Stimulated activated CD8-positive, alpha-beta memory T cell treated with anti-CD3 and anti-CD28 coated beads, Interleukin-15, amount 100 ng/mL, for 1 hour (primary cell): ENCODE measurements around the gene PTPN1.
"Not testable (repeated sequence)": the region's sequence is repeated elsewhere in the genome, so short reads cannot be mapped to it uniquely, and the experiment has no call there.

Experiments used
- DNase-seq: peaks from one replicate; pipeline ENCODE4 v3.0.0-alpha.2; 2020; ENCODE audit warnings: low read depth

PTPN1 gene

DNA sequence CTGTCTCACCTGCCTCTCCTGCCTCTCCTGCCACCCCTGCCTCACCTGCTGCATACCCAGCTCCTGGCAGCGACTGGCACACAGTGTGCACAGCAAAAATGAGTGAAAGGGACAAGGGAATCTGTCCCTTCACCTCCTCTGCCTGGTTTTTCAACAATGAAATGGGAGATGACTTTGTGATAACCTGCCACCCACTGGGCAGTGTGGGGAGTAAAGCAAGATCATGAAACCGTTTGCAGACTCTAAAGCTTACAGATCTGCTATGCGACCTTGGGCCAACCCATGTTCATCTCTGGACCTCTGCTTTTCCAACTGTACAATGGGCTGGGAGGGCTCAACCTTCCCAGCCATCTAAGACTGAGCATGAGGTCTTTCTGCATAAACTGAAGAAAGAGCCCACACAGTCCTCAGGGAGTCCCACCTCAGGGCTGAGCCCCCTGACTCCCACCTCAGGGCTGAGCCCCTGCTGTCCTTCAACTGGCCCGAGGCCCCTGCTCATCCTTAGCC lies 100.1 kb downstream of the PTPN1 start:
- DNase-seq = no peak

DNA sequence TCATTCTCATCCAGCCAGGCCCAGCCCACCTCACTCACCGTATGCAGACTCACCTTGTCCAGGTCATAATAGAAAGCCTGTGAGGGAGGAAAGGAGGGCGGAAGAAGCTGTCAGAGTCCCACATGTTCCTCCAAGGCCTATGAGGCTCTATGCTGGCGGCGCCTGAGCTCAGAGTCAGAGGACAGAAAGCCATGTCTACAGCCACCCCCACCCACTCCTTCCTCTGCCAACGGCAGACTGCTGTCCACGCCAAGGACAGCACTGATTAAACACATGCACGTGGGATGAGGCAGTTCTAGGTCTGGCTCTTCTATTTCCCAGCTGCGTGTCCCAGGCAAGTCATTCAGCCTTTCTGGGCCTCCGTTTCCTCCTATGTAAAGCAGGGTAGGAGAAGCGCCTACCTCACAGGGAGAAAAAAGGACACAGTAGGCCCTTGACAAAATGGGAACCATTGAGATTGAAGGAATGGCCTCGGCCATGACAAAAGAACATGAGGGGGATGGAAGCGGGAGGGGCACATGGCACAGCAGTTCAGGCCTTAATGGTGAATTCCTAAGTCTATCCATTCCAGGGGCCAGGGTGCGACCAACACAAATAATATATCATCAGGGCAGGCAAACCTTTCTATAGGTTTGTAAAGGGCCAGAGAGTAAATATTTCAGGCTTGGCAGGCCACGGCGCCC lies 101.1 kb downstream of the PTPN1 start:
- DNase-seq = no peak

DNA sequence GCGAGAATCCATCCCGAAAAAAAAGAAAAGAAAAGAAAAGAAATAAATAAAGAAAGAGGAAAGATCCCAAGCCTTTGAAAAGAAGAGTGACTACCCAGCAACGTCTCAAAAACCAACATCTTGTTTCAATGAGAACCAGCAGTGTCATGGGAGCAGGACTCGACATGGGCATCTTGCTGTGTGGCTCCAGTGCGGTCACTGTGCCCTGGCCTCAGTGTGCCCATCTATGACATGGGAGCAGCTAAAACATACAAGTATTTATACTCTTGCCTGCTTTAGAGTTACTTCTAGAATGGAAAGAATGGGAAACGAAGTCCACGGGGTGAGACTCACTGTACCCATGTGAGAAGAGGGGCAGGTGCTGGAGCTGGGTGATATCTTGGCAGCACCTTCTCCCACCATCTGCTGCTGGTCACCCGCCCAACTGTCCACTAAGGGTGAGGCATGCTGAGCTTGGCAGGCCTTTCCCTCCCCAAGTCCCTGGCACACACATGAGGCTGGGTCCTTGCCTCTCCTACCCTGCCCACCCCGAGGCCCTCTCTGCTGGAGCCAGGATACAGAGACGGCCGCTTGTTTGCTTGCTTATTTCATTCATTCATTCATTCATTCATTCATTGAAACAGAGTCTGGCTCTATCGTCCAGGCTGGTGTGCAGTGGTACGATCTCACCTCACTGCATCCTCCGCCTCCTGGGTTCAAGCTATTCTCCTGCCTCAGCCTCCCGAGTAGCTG lies 103.4 kb downstream of the PTPN1 start:
- DNase-seq = no peak

DNA sequence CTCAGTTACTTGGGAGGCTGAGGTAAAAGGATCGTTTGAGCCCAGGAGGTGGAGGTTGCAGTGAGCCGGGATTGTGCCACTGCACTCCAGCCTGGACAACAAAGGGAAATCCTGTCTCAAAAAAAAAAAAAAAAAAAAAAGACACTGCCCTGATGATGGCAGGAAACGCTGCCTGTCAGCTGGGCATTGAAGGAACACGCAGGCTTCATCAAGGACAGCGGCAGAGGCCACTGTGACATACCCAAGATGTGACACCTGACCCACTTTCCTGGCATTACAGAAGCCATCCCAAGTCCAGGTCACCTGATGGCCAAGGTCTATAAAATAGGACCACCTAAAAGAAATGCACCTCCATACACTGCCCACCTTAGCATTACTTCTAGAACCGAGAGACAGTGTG lies 105.2 kb downstream of the PTPN1 start:
- DNase-seq = no peak

DNA sequence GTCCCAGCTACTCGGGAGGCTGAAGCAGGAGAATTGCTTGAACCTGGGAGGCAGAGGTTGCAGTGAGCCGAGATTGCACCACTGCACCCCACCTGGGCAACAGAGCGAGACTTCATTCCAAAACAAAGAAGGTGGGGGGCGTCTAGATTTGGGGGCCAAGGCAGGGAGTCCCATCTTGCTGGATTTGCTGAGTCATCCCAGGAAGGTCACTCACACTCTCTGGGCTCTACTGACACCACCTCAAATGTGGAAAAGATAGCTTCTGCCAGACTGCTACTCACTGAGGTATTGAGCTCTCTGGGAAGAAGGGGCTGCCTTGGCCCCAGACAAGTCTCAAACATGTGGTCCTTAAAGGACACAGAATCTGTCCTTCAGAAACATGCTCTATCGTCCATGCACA lies 106.8 kb downstream of the PTPN1 start:
- DNase-seq = no peak

DNA sequence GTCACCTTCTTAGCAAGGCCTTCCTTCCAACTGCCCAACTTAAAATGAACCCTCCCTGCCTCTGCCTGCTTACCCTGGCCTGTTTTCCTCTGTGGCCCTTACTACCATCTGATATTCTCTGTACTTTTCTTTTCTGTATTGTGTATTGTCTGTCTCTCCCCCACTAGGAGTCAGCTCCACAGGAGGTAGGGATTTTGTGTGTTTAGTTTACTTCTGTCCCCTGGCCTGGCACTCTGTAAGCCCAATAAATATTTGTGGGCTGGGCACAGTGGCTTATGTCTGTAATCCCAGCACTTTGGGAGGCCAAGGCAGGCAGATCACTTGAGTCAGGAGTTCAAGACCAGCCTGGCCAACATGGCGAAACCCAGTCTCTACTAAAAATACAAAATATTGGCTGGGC lies 108.4 kb downstream of the PTPN1 start:
- no peak for DNase-seq

DNA sequence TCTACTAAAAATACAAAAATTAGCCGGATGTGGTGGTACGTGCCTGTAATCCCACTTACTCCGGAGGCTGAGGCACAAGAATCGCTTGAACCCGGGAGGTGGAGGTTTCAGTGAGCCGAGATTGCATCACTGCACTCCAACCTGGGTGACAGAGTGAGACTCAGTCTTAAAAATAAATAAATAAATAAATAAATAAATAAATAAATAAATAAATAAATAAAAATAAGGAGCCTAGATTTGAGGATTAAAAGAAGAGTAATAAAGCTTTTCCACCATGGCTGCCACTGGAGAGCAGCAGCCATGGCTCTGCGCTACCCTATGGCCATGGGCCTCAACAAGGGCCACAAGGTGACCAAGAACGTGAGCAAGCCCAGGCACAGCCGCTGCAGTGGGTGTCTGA lies 110.3 kb downstream of the PTPN1 start:
- not testable (repeated sequence) for DNase-seq

DNA sequence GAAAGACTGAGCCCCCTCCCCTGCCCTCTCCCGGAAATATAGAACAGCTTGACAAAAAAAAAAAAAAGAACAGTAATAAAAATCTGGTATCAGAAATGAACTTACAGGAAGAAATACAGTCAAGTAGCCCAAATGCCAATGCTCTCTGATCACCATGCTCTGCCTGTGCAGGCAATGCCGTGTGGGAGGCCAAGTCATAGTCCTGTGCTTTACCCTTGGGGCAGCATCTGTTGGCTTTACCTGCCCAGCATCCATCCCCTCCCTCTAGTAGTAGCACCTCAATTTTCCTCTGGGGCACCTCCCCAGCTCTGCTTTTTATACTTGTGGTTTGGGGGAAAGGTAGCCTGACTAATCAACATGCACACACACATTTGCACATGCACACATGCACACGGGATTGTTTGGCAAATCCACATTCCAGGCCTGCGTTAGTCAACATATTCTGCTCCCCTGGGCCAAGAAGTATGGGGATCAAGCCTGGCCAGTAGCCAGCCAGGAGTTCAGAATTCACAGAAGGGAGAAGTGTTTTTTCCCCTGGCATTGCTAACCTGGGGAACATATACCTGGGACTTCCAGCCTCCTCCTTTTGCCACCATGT lies 111.0 kb downstream of the PTPN1 start:
- DNase-seq = no peak

DNA sequence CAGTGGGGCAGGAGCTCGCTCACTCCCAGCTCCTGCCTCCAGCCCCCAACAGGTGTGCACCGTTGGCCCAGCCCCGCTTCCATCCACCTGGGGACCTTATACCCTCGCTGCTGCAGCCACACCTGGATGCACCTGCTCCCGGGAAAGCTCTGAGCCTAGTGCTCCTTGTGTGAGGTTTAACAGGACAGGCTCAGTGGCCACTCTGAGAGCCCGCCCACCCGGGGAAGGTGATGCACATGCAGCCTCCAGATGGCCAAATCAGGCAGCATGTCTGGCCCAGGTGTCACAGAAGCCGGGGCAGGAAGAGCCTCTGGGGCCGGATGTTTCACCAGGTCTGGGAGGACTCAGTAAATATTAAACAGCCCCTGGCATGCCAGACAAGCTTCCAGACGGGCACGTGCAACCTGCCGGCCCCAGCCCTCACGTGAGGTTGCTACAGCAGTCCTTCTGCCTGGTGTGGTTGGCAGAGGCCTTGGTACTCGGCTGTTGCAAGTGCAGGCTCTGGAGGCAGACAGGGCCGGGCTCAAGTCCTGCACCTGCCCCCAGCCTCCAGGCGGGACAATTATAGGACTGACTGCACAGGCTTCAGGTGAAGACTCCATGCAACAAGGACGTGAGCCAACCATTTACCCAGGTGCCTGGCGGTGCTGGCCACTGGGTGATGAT lies 114.3 kb downstream of the PTPN1 start:
- DNase-seq = no peak

DNA sequence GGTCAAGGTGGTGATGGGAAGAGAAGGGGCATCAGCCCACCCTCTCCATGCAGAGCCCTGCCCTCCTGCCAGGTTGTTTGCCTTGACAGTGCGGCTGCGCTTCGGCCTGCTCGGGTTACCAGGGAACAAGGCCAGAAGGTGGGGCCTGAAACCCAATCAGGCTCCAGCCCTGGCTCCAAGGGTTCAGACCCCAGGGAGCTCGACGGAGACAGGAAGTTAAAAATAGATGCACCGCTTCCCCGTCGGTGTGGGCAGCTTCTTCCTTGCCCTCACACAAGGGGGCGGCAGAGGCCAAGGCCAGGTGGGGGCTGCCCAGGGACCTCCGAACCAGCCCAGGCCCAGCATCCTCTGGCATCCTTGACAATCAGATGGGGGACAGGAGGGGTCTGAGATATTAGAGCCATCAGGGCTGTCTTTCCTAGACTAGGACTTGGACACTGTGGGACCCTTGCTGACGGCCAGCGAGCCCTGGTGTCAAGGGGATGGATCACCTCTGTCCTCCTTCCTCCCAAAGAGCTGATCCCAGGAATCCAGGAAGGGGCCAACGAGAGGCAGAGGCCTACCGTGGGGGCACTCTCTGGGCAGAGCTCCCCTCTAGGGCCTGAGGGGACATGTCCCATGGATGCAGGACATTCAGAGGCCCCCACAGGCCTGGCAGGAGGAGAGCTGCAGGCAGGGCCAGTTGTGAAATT lies 115.9 kb downstream of the PTPN1 start:
- DNase-seq = no peak

DNA sequence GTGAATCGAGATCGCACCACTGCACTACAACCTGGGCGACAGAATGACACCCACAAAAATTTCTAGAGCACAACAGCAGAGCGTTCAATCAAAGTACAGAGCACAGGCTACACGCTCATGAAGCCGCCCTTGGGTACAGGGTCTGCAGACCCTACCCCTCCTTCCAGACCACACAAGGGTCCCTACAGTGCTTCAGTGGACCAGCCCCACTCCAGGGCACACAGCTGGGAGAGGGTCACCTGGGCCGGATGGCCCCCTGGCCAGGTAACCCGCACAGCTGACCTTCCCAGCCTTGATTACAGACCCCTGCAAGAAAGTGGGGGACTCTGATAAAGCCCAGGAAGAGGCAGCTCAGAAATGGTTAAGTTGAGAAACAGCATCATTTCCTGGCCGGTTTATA lies 117.6 kb downstream of the PTPN1 start:
- DNase-seq = no peak

DNA sequence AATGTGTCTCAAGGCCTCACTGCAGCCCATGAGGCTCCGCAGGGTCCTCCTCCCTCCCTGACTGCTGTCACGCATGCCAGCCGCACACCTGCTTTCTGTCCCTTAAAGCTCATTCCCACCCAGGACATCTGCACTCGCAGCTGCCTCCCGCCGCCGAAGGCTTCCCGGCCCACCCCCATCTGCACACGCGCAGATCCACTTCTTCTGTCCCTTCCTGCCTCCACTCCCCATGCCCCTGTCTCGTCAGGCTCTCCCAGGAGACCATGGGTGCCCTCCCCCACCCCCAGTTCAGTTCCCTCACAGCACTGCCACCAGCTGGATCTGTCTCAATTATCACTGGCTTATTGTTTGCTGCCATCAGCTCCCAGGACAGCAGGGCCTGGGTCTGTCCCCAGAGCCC lies 118.1 kb downstream of the PTPN1 start:
- no peak for DNase-seq

DNA sequence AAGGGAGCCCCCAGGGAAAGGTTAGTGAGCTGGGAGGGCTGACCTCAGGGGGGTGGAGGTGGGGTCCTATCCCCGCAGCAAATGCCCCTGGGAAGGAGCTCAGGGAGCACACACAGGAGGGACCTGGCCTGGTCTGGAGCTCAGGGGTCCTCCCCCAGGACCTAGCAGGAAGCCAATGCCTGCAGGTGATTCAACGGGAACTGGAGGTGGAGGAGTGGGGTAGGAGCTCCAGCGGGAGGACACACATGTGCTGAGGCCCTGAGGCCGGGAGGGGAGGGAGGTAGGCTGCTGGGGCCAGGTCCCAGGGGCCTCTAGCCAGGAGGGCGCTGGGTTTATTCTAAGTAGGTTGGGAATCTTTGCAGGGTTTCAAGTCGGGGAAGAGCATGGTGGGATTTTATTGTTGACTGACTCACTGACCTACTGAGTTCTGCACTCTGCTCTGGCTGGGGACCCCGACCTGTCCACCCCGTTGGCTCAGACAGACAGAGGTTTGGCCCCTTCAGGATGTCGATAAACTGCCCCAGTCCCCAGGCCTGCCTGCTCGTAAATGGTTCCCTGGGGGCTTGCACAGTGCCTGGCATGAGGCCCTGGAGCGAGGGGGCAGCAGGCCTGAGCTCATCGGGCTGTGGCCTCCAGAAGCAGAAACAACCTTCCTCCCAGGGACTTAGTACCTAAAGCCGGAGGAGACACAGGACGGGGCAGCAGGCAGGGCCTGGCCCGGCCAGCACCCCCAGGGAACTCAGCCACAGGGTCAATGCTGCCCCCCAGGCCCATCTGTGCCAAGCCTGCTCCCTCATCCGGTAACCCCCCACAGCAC lies 118.9 kb downstream of the PTPN1 start:
- DNase-seq = no peak

DNA sequence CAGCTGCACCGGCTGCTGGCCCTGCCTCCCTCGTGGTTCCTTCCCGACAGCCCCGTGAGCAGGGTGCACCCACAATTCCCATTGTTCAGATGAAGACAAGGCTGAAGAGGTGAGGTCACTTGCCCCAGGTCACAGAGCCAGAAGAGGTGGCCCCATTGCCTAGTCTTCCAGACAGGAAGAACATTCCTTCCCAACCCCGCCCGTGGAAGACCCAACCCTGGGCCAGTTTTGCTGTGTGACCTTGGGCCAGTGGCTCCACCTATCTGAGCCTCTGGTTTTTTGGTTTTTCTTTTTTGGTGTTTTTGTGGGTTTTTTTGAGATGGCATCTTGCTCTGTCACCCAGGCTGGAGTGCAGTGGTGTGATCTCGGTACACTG lies 119.5 kb downstream of the PTPN1 start:
- DNase-seq = no peak

DNA sequence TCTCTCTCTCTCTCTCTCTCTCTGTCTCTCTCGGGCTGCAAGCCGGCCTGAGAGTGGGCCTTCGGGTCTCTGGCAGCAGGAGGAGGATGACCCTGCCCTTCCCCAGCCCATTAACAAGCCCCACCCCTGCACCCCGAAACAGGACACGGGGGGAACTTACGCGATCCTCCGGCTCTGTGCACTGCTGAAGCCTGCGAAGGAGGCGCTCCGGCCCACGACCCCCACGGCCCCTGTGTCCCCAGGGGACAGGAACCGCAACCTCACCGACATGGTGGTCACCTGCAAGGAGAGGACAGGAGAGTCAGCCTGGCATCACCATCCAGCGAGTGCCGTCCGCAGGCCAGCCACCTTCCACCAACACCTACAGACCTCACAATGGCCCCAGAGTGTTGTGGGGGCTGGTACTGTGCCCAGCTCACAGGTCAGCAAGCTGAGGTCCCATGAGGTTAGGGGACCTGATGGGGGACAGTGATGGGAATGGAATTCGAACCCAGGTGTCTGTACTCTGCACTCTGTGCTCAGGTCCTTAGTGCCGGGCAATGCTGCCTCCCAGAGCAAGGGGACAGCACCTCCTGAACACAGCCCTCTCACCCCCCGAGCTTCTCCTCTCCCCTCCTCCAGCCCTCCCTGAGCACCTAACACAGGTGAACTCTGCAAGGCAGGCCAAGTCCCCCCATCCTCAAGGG lies 120.5 kb downstream of the PTPN1 start:
- no peak for DNase-seq

DNA sequence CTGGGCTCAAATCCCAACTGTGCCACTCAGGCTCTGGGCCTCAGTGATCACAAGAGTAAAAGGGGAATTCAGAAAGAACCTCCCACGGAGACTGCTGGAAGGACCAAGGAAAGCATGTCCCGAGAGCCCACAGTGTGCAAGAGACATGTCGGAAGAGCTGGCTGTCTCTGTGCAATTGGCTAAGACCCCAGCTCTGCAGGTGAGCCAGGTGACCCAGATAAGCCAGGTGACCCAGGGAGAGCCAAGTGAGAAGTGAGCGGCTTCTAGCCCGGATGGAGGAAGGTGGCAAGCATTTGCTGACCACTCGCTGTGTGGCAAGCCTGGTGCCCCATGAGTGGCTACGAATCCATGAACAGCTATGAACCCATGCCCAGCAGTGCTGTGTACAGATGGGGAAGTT lies 122.1 kb downstream of the PTPN1 start:
- no peak for DNase-seq

DNA sequence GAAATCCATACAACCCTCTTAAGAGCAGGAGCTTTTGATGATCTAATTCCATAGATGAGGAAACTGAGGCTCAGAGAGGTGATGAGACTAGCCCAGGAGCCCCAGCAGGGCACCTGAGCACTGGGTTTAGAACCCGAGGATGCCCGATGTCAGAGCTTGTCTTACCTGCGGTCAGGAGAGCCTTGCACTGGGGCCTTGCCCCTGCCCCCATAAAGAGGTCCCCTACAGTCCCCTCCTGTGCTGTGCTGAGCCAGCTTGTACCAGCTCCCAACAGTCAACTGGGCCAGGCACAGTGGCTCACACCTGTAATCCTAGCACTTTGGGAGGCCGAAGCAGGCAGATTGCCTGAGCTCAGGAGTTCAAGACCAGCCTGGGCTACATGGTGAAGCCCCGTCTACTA lies 122.5 kb downstream of the PTPN1 start:
- no peak for DNase-seq

DNA sequence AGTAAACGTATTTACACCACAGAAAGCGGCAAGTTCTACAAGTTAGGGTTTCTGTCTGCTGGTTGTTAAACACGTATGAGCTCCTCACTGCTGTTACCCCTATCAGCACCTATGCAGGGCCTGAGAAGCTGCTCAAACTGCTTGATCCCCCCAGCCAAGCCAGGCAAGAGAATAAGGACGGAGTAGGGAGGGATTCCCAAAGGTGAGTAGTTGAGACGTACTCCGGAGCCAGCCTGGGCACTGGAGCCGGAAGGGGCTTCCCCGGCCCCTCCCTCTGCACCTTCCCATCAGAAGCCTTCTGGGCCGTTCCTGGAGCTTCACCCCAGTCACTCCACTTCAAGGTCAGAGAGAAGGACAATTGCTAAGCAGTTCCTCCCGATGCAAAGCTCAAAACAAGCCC lies 123.2 kb downstream of the PTPN1 start:
- no peak for DNase-seq

DNA sequence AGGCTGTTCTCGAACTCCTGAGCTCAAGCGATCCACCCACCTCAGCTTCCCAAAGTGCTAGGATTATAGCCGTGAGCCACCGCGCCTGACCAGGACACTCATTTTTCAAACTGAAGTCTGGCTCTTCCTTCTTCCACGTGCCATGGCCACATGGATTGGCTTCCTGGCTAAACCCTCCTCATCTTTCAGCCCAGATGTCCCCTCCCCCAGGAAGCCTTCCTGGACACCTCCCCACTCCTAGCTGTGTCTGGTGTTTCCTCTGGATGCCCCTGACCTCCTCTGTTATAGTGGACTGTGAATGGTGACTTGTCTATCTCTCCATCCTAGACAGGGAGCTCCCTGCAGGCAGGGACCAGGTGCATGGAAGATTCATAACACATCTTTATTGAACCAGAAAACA lies 124.0 kb downstream of the PTPN1 start:
- DNase-seq = no peak
